Stomach (tissue), 9 donors: ENCODE results near the gene EED. TPM values are rescaled to one million over a fixed set of nuclear protein-coding genes. Genes with fewer than 3 reads are reported as not detected.

Source experiments
- DNase-seq, 2 donors: peaks; one replicate each; pipeline versions ENCODE4 v3.0.0 to v3.0.0-alpha.2; 2013 to 2019
- H3K27ac ChIP-seq, 5 donors: fragments of 200-600 bp in 4 of 5; sonication (generic) in 4 of 5; one replicate each; pipeline ENCODE4 v1.5.1; 2013 to 2019; ENCODE audit warnings: mild to moderate bottlenecking in 1 of 5, moderate library complexity in 1 of 5
- H3K27me3 ChIP-seq, 3 donors: fragments of 200-600 bp; sonication (generic); one replicate each; pipeline ENCODE4 v1.5.1; 2017 to 2019; ENCODE audit warnings: mixed run types in 1 of 3
- H3K36me3 ChIP-seq, 4 donors: fragments of 200-600 bp; sonication (generic); 1 replicate in 3 of 4; 2 replicates in 1 of 4; pipeline ENCODE4 v1.5.1; 2016 to 2019
- H3K4me1 ChIP-seq, 4 donors: fragments of 200-600 bp; sonication (generic); one replicate each; pipeline ENCODE4 v1.5.1; 2016 to 2019
- H3K4me3 ChIP-seq, 4 donors: fragments of 200-600 bp; sonication (generic) in 3 of 4; one replicate each; pipeline ENCODE4 v1.5.1; 2016 to 2019; ENCODE audit warnings: mild to moderate bottlenecking in 1 of 4
- H3K9me3 ChIP-seq, 4 donors: fragments of 200-600 bp; sonication (generic); one replicate each; pipeline ENCODE4 v1.5.1; 2016 to 2019
- CTCF ChIP-seq, 7 experiments: fragments of 450-650 bp in 4 of 7; fragments of 200-600 bp in 3 of 7; sonication (generic) in 3 of 7; IDR thresholded peaks; one replicate each; pipeline ENCODE4 v1.5.1; 2016 to 2019; ENCODE audit warnings: antibody characterized with exemption in 7 of 7, control low read depth in 2 of 7, mild to moderate bottlenecking in 1 of 7
- EP300 ChIP-seq: sonication (generic); formaldehyde crosslinking; IDR thresholded peaks from one replicate; pipeline ENCODE4 v1.6.1; 2017; ENCODE audit warnings: antibody characterized with exemption
- POLR2A ChIP-seq, 4 donors: fragments of 450-650 bp; IDR thresholded peaks; one replicate each; pipeline ENCODE4 v1.6.1; 2016; ENCODE audit warnings: antibody characterized with exemption in 4 of 4, control low read depth in 2 of 4, mild to moderate bottlenecking in 1 of 4, moderate library complexity in 1 of 4
- POLR2AphosphoS5 ChIP-seq, 3 donors: sonication (generic); formaldehyde crosslinking; IDR thresholded peaks; one replicate each; pipeline ENCODE4 v1.6.1; 2016; ENCODE audit warnings: antibody characterized with exemption in 3 of 3
- WGBS, 5 donors: extraction: QIAGEN DNeasy Blood & Tissue Kit in 3 of 5; methylation state at CpG; one replicate each; pipeline versions ENCODE4 v1.1.5 to v1.1.7; 2013 to 2018; 5-methylcytosine and 5-hydroxymethylcytosine counted together
- intact Hi-C: fragments of 100-400 bp; cut with DNase I; formaldehyde crosslinking; loops from one replicate; pipeline ENCODE4 v1.15.1; 2023; ENCODE audit warnings: low total_unique reads
- polyA plus RNA-seq, 3 donors: library from polyadenylated mRNA; stranded (reverse); fragments of 200-250 nt; gene quantifications; one replicate each; pipeline ENCODE4 v1.2.3, GENCODE V29; 2013
- total RNA-seq, 5 donors: library from RNA; depleted of rRNA; stranded (reverse); fragments of >200 nt; gene quantifications; one replicate each; pipeline versions ENCODE4 v1.1.0 to v1.2.3, GENCODE V29; 2014 to 2016
- donor health status: healthy with polysubstance abuse.
- donor health status: Bipolar disorder and iron deficiency.
- donor health status: healthy.

EED gene
- total and polyA plus RNA-seq, 8 donors: 11.8 to 42.4 (median 20.8) TPM

GRCh38 chr11:86210898-86211297 is 33.7 kb upstream of the EED start:
- Histone ChIP-seq H3K9me3 (no peaks in the 10 kb centered on the region), H3K27me3 (no peaks in the 10 kb centered on the region), H3K4me3 (no peak overlapping the region), H3K27ac (no peak overlapping the region), H3K4me1 (no peaks in the 10 kb centered on the region), H3K36me3 (no peaks in the 10 kb centered on the region)
- DNase-seq: no peak
- TF ChIP-seq CTCF (IDR thresholded peaks at IDR 0.05): no peak
- TF ChIP-seq POLR2A (IDR thresholded peaks at IDR 0.05): no peak
- intact Hi-C loops: loop anchor here (10.0 kb wide), 2 partner anchors 266 to 356 kb away; partner anchors contain the start of gene CCDC83
- 73 to 95% (median 90%) methylated on average over 4 of the region's 4 CpGs for WGBS, 5 donors

DNA sequence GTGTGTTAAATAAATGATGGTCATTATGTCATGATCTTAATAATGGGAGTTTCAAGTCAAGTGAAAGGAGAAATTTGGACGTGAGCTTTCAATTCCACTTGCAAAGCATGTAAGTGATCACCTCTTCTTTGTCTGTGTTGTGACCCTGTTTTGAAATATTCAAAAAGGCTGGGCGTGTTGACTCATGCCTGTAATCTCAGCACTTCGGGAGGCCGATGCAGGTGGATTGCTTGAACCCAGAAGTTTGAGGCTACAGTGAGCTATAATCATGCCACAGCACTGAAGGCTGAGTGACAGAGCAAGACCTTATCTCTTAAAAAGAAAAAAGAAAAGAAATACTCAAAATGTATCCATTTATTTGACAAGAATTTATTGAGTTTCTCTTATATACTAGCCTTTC is 32.9 kb upstream of the EED start:
- Histone ChIP-seq H3K27me3 (no peaks in the 10 kb centered on the region), H3K4me3 (no peak overlapping the region), H3K27ac (no peak overlapping the region), H3K36me3 (no peaks in the 10 kb centered on the region), H3K9me3 (no peaks in the 10 kb centered on the region), H3K4me1 (no peaks in the 10 kb centered on the region)
- TF ChIP-seq CTCF (IDR thresholded peaks at IDR 0.05) (no peak), POLR2A (IDR thresholded peaks at IDR 0.05) (no peak), POLR2AphosphoS5 (IDR thresholded peaks at IDR 0.05) (no peak), EP300 (no peak)
- WGBS, 5 donors: 52 to 73% (median 56%) methylated on average over 4 of the region's 4 CpGs
- intact Hi-C loops: loop anchor here (10.0 kb wide), 2 partner anchors 267 to 357 kb away; partner anchors contain the start of gene CCDC83
- DNase-seq: no peak

GRCh38 chr11:86212019-86212611 is 32.4 kb upstream of the EED start:
- H3K9me3 ChIP-seq: no peaks in the 10 kb centered on the region
- no peak overlapping the region for H3K4me3 ChIP-seq
- H3K36me3 ChIP-seq: no peaks in the 10 kb centered on the region
- intact Hi-C loops: loop anchor here (10.0 kb wide), 2 partner anchors 267 to 357 kb away; partner anchors contain the start of gene CCDC83
- H3K27ac ChIP-seq: no peak overlapping the region
- no peaks in the 10 kb centered on the region for H3K27me3 ChIP-seq
- H3K4me1 ChIP-seq: no peaks in the 10 kb centered on the region
- DNase-seq: no peak
- no peak for TF ChIP-seq POLR2A (IDR thresholded peaks at IDR 0.05)
- no peak for TF ChIP-seq POLR2AphosphoS5 (IDR thresholded peaks at IDR 0.05)
- 85 to 95% (median 90%) methylated on average over 2 of the region's 2 CpGs for WGBS, 5 donors

DNA sequence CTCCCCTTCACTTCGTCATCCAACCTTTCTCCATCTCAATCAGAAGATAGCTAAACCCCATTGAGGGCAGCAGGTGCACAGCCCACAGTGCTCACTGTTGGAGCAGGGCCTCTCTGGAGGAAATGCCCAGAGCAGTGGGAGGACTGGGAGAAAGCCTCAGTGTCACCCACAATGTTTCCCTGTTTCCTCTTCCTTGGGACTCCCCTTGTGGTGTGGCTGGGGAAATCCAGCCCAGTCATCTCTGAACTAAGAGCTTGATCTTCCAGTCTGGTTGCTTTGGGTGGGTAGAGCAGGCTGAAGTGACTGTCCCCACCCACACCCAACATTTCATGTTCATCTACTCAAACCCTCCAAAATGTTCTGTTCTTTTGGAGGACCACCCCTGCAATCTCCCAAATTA is 29.8 kb upstream of the EED start:
- DNase-seq: peak in 1 of 2 donors; percentile 25
- WGBS, 5 donors: 73 to 100% (median 85%) methylated on average over 1 of the region's 1 CpG
- no peak overlapping the region for H3K27ac ChIP-seq
- intact Hi-C loops: loop anchor here (10.0 kb wide), 2 partner anchors 270 to 360 kb away; partner anchors contain the start of gene CCDC83
- H3K4me3 ChIP-seq: no peak overlapping the region
- no peaks in the 10 kb centered on the region for H3K36me3 ChIP-seq
- no peaks in the 10 kb centered on the region for H3K27me3 ChIP-seq
- H3K9me3 ChIP-seq: no peaks in the 10 kb centered on the region
- no peak for TF ChIP-seq EP300
- TF ChIP-seq POLR2AphosphoS5 (IDR thresholded peaks at IDR 0.05): no peak
- no peak for TF ChIP-seq POLR2A (IDR thresholded peaks at IDR 0.05)
- no peak for TF ChIP-seq CTCF (IDR thresholded peaks at IDR 0.05)
- peaks cover 0 to 12% (median 9%) of the 10 kb centered on the region in 4 donors for H3K4me1 ChIP-seq
